IMR-90 (cell line): ENCODE data around the gene DLG5. TPM values are rescaled to one million over a fixed set of nuclear protein-coding genes. Genes with fewer than 3 reads are reported as not detected.

Experiments
- ATAC-seq: fragments of 200-7000 bp; cut with Tn5 transposase; 2 replicates; pipeline ENCODE4 v1.9.1; 2020; ENCODE audit warnings: low read depth, mild to moderate bottlenecking, moderate library complexity
- BruUV-seq: library from RNA; stranded (reverse); fragments of 400-500 nt; replicated peaks from 2 replicates; lab custom pipeline; 2021; lab: Mats Ljungman, UMichigan
- CTCF ChIA-PET: fragments of 300-600 bp; formaldehyde crosslinking; extraction: SDS; loops from one replicate; lab custom pipeline; 2021; ENCODE audit warnings: antibody characterized with exemption; lab: Yijun Ruan, JAX
- POLR2A ChIA-PET: fragments of 300-600 bp; sonication (Branson Sonifier 250); formaldehyde crosslinking; loops from one replicate; lab custom pipeline; 2022; ENCODE audit warnings: antibody characterized with exemption; ENCODE audit not compliant: unreplicated experiment; lab: Charles Lee
- DNase-seq: peaks from one replicate; pipeline ENCODE4 v3.0.0; 2013
- H2AFZ ChIP-seq: replicated peaks from 2 replicates; pipeline ENCODE3; 2013; ENCODE audit warnings: low read length, mild to moderate bottlenecking; ENCODE audit not compliant: poor library complexity
- H2AK5ac ChIP-seq: 2 replicates; pipeline ENCODE4 v1.6.1; 2013; ENCODE audit warnings: low read depth, low read length, inconsistent platforms
- H2AK9ac ChIP-seq: replicated peaks from 2 replicates; pipeline ENCODE3; 2013; ENCODE audit warnings: mild to moderate bottlenecking, low read depth, low read length, moderate library complexity; ENCODE audit not compliant: poor library complexity
- H2BK120ac ChIP-seq: 2 replicates; pipeline ENCODE4 v1.6.1; 2013; ENCODE audit warnings: low read depth, low read length, inconsistent platforms
- H2BK15ac ChIP-seq: 3 replicates; pipeline ENCODE4 v1.6.1; 2013; ENCODE audit warnings: low read depth, low read length, inconsistent platforms
- H2BK20ac ChIP-seq: 2 replicates; pipeline ENCODE4 v1.6.1; 2013; ENCODE audit warnings: low read depth, mild to moderate bottlenecking, inconsistent platforms, low read length, moderate library complexity
- H2BK5ac ChIP-seq: 2 replicates; pipeline ENCODE4 v1.6.1; 2013; ENCODE audit warnings: mild to moderate bottlenecking, low read depth, low read length, inconsistent platforms; ENCODE audit not compliant: poor library complexity, severe bottlenecking
- H3K14ac ChIP-seq: replicated peaks from 2 replicates; pipeline ENCODE4 v1.6.1; 2013; ENCODE audit warnings: low read depth, low read length, inconsistent platforms
- H3K18ac ChIP-seq: 2 replicates; pipeline ENCODE4 v1.6.1; 2013; ENCODE audit warnings: low read depth, low read length, control low read depth
- H3K23ac ChIP-seq: 2 replicates; pipeline ENCODE4 v1.6.1; 2013; ENCODE audit warnings: low read depth, low read length, inconsistent platforms
- H3K27ac ChIP-seq: 2 replicates; pipeline ENCODE4 v1.5.1; 2013; ENCODE audit warnings: mild to moderate bottlenecking, control low read depth, low read length; ENCODE audit not compliant: insufficient read depth
- H3K27me3 ChIP-seq: 2 replicates; pipeline ENCODE4 v1.6.1; 2013; ENCODE audit warnings: low read length; ENCODE audit not compliant: control insufficient read depth, insufficient read depth
- H3K36me3 ChIP-seq: 2 replicates; pipeline ENCODE4 v1.6.1; 2013; ENCODE audit warnings: low read length, mixed read lengths; ENCODE audit not compliant: control insufficient read depth, insufficient read depth
- H3K4ac ChIP-seq: 2 replicates; pipeline ENCODE4 v1.6.1; 2013; ENCODE audit warnings: low read depth, low read length, inconsistent platforms
- H3K4me1 ChIP-seq: 2 replicates; pipeline ENCODE4 v1.6.1; 2013; ENCODE audit warnings: low read length, mixed read lengths; ENCODE audit not compliant: control insufficient read depth, insufficient read depth
- H3K4me2 ChIP-seq: 2 replicates; pipeline ENCODE4 v1.6.1; 2013; ENCODE audit warnings: low read depth, mild to moderate bottlenecking, control low read depth, low read length, moderate library complexity
- H3K4me3 ChIP-seq: 2 replicates; pipeline ENCODE4 v1.5.1; 2013; ENCODE audit warnings: low read depth, mild to moderate bottlenecking, control low read depth, low read length, moderate library complexity; ENCODE audit not compliant: insufficient read depth
- H3K56ac ChIP-seq: 2 replicates; pipeline ENCODE4 v1.6.1; 2013; ENCODE audit warnings: low read length, inconsistent platforms; ENCODE audit not compliant: insufficient read depth; ENCODE audit errors: extremely low read depth
- H3K79me1 ChIP-seq, 2 experiments: 2 replicates each; pipeline ENCODE4 v1.6.1; 2013; ENCODE audit warnings: low read length in 2 of 2, inconsistent platforms in 1 of 2, low read depth in 1 of 2
- H3K9ac ChIP-seq: 2 replicates; pipeline ENCODE4 v1.6.1; 2013; ENCODE audit warnings: low read depth, low read length, control low read depth
- H3K9me1 ChIP-seq: 2 replicates; pipeline ENCODE4 v1.6.1; 2013; ENCODE audit warnings: low read length, inconsistent platforms; ENCODE audit not compliant: insufficient read depth
- H3K9me3 ChIP-seq: 2 replicates; pipeline ENCODE4 v1.6.1; 2013; ENCODE audit warnings: low read length; ENCODE audit not compliant: control insufficient read depth, insufficient read depth
- H4K20me1 ChIP-seq: 2 replicates; pipeline ENCODE4 v1.6.1; 2013; ENCODE audit warnings: low read length, inconsistent platforms; ENCODE audit not compliant: insufficient read depth
- H4K5ac ChIP-seq: 2 replicates; pipeline ENCODE4 v1.6.1; 2013; ENCODE audit warnings: mild to moderate bottlenecking, low read depth, low read length, control low read depth
- H4K8ac ChIP-seq, 2 experiments: 2 replicates each; pipeline ENCODE4 v1.6.1; 2013; ENCODE audit warnings: low read depth in 2 of 2, low read length in 2 of 2, control low read depth in 1 of 2, inconsistent platforms in 1 of 2
- H4K91ac ChIP-seq: 2 replicates; pipeline ENCODE4 v1.6.1; 2013; ENCODE audit warnings: low read depth, low read length, inconsistent platforms; ENCODE audit not compliant: insufficient read depth
- CEBPB ChIP-seq: IDR thresholded peaks from 2 replicates; pipeline ENCODE4 v1.6.1; 2012; ENCODE audit warnings: low read depth, low read length, improper control_type of control experiment
- FOS ChIP-seq: fragments of 150-350 bp; IDR thresholded peaks from 2 replicates; pipeline ENCODE4 v1.6.1; 2016; ENCODE audit warnings: low read depth, low read length
- MXI1 ChIP-seq: IDR thresholded peaks from 2 replicates; pipeline ENCODE4 v1.6.1; 2012; ENCODE audit warnings: low read depth, mild to moderate bottlenecking, low read length, moderate library complexity, borderline replicate concordance
- NFE2L2 ChIP-seq: fragments of 150-350 bp; IDR thresholded peaks from 2 replicates; pipeline ENCODE4 v1.6.1; 2016; ENCODE audit warnings: low read depth, mild to moderate bottlenecking, low read length
- POLR2A ChIP-seq: IDR thresholded peaks from 2 replicates; pipeline ENCODE4 v1.6.1; 2012; ENCODE audit warnings: mild to moderate bottlenecking, low read depth, low read length
- RAD21 ChIP-seq: IDR thresholded peaks from 2 replicates; pipeline ENCODE4 v1.6.1; 2012; ENCODE audit warnings: low read length, improper control_type of control experiment
- RFX5 ChIP-seq: IDR thresholded peaks from 2 replicates; pipeline ENCODE4 v1.8.0; 2012; ENCODE audit warnings: low read depth, mild to moderate bottlenecking, low read length, moderate library complexity
- SMC3 ChIP-seq: fragments of 150-350 bp; IDR thresholded peaks from 2 replicates; pipeline ENCODE4 v1.6.1; 2016; ENCODE audit warnings: low read depth, mild to moderate bottlenecking, antibody characterized with exemption, low read length, moderate library complexity
- WGBS, 2 experiments: methylation state at CpG; one replicate each; pipeline versions ENCODE4 v1.1.5 to v1.1.7; 2013; ENCODE audit warnings: missing lambda C conversion rate in 2 of 2; ENCODE audit not compliant: insufficient read length in 1 of 2; ENCODE audit errors: extremely low coverage in 2 of 2; 5-methylcytosine and 5-hydroxymethylcytosine counted together
- dilution Hi-C: fragments of 300-500 bp; cut with HindIII; formaldehyde crosslinking; loops from one replicate; pipeline ENCODE4 v1.14.3; 2018; ENCODE audit warnings: low sequenced_read_pairs; ENCODE audit not compliant: unreplicated experiment
- in situ Hi-C: fragments of 300-500 bp; cut with MboI; formaldehyde crosslinking; loops from 3 replicates; pipeline ENCODE4 v1.14.3; 2019; ENCODE audit warnings: low sequenced_read_pairs, inconsistent platforms, mixed read lengths
- intact Hi-C: fragments of 100-400 bp; cut with micrococcal nuclease; formaldehyde crosslinking; loops from 2 replicates; pipeline ENCODE4 v1.10.0; 2022
- polyA plus RNA-seq, 3 experiments: library from polyadenylated mRNA; depleted of rRNA; stranded (reverse); fragments of >200 nt; gene quantifications; 2 replicates each; pipeline ENCODE4 v1.2.3, GENCODE V29; 2012; ENCODE audit warnings: low replicate concordance in 1 of 3
- total RNA-seq: library from RNA; depleted of rRNA; stranded (reverse); fragments of >200 nt; gene quantifications from 2 replicates; pipeline ENCODE4 v1.2.3, GENCODE V29; 2012
- TF ChIP-seq, protein P1 (sequence below): fragments of 150-350 bp; IDR thresholded peaks from 2 replicates; pipeline ENCODE4 v1.6.1; 2016; ENCODE audit warnings: low read depth, mild to moderate bottlenecking, low read length, moderate library complexity, borderline replicate concordance
- TF ChIP-seq, protein P2 (sequence below): fragments of 150-350 bp; IDR thresholded peaks from 2 replicates; pipeline ENCODE4 v1.6.1; 2017; ENCODE audit warnings: mild to moderate bottlenecking, antibody characterized with exemption, low read length, low read depth
- TF ChIP-seq, protein P3 (sequence below): conservative IDR thresholded peaks from 2 replicates; pipeline ENCODE4 v1.5.1; 2012; ENCODE audit warnings: mild to moderate bottlenecking, low read depth, low read length, improper control_type of control experiment

DLG5 gene
- total and polyA plus RNA-seq, 2 of the 4 experiments (the other 2 are of a cell fraction) = 12.7 to 28.7 TPM

DNA sequence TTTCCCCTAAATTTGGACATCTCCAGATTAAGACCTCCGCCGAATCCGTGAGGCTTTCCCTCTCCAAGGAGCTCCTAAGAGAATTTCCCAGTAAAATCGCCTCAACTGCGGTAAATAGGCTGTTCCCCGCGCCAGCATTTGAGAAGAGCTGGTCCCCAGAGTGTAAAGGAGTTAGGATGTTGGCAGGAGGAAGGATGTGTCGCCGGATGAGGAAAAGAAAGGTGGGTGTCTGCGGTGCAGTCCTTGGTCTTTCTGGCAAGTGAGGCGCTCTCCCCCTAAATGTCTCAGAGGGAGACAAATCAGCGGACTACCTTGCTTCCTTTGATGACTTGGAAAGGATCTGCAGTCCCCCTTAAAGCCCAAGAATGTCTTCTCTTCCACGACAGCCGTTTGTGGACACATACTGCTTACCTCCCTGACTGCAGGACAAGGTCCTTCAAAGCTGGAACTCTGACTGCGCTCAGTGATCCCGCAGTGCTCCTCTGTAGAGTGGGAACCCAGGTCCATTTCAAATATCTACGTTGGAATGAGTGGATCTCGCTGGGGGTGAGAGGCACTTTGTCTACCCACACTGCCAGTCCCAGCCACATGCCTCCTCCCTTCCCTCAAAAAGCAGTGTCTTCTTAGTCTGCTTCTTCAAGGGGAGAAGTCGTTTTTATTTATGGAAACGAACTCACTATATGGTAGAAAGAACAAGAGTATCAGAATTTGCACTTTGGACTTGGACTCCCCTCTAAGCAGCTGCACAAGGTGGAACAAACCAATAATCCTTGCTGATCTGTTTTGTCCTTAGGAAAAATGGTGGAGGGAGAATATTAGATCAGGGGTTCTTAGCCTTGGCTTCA lies 1.1 kb upstream of the DLG5 start:
- Histone ChIP-seq H3K4ac (peak overlapping the region; percentile 1; the same call in 1 of the 2 replicates), H3K23ac (peak overlapping the region; percentile 44; the same call in 1 of the 2 replicates), H2BK5ac (no peak overlapping the region), H3K4me1 (peaks cover 7% of the 10 kb centered on the region), H4K91ac (peak overlapping the region; percentile 2; the same call in 1 of the 2 replicates), H2BK20ac (no peak overlapping the region), H3K18ac (no peak overlapping the region), H3K9me3 (0 out of 2 replicates have a peak, but pooled peaks cover 3% of the 10 kb centered on the region), H3K36me3 (no peaks in the 10 kb centered on the region), H2AK5ac (peak overlapping the region; percentile 57; the same call in 1 of the 2 replicates), H3K79me1 (peaks cover 6 to 36% of the 10 kb centered on the region in 2 experiments), H3K14ac (no peak overlapping the region; the same call in 1 of the 2 replicates), H3K56ac (no peak overlapping the region), H4K8ac (peak overlapping the region; percentile 66 to 72; a peak in 2 of 4 replicates), H3K4me3 (peak overlapping the region; percentile 99), H2AK9ac (peak overlapping the region; percentile 19), H3K27ac (0 out of 2 replicates have a peak overlapping the region, but pooled peaks have one; percentile 10), H2AFZ (peak overlapping the region; percentile 94), H3K4me2 (peak overlapping the region; percentile 74), H2BK15ac (peak overlapping the region; percentile 20; the same call in 1 of the 3 replicates), H3K27me3 (no peaks in the 10 kb centered on the region), H3K9ac (peak overlapping the region; percentile 60), H4K20me1 (peaks cover 32% of the 10 kb centered on the region), H3K9me1 (peaks cover 17% of the 10 kb centered on the region), H2BK120ac (peak overlapping the region; percentile 3), H4K5ac (peak overlapping the region; percentile 37)
- no peak for DNase-seq
- intact Hi-C loops = loop anchor here (2.0 to 10.0 kb wide), 3 partner anchors 43 to 97 kb away; partner anchors contain the start of gene POLR3A
- WGBS, 2 experiments = 61% methylated on average over 2 of the region's 20 CpGs; no CpG with 5 or more reads in 1 of the 2 experiments
- CTCF ChIA-PET = interaction anchor here (0.9 kb wide), 1 partner anchor 8 kb away, joined by 6 read pairs; no protein-coding TSS in a partner anchor
- in situ Hi-C loops = no loop called here
- dilution Hi-C loops = no loop called here
- TF ChIP-seq, protein P1, sequence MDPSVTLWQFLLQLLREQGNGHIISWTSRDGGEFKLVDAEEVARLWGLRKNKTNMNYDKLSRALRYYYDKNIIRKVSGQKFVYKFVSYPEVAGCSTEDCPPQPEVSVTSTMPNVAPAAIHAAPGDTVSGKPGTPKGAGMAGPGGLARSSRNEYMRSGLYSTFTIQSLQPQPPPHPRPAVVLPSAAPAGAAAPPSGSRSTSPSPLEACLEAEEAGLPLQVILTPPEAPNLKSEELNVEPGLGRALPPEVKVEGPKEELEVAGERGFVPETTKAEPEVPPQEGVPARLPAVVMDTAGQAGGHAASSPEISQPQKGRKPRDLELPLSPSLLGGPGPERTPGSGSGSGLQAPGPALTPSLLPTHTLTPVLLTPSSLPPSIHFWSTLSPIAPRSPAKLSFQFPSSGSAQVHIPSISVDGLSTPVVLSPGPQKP = no peak
- no peak for TF ChIP-seq NFE2L2
- TF ChIP-seq, protein P2, sequence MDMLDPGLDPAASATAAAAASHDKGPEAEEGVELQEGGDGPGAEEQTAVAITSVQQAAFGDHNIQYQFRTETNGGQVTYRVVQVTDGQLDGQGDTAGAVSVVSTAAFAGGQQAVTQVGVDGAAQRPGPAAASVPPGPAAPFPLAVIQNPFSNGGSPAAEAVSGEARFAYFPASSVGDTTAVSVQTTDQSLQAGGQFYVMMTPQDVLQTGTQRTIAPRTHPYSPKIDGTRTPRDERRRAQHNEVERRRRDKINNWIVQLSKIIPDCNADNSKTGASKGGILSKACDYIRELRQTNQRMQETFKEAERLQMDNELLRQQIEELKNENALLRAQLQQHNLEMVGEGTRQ = no peak
- TF ChIP-seq RAD21 = no peak
- TF ChIP-seq, protein P3, sequence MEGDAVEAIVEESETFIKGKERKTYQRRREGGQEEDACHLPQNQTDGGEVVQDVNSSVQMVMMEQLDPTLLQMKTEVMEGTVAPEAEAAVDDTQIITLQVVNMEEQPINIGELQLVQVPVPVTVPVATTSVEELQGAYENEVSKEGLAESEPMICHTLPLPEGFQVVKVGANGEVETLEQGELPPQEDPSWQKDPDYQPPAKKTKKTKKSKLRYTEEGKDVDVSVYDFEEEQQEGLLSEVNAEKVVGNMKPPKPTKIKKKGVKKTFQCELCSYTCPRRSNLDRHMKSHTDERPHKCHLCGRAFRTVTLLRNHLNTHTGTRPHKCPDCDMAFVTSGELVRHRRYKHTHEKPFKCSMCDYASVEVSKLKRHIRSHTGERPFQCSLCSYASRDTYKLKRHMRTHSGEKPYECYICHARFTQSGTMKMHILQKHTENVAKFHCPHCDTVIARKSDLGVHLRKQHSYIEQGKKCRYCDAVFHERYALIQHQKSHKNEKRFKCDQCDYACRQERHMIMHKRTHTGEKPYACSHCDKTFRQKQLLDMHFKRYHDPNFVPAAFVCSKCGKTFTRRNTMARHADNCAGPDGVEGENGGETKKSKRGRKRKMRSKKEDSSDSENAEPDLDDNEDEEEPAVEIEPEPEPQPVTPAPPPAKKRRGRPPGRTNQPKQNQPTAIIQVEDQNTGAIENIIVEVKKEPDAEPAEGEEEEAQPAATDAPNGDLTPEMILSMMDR = no peak
- no peak for TF ChIP-seq CEBPB
- no peak for TF ChIP-seq SMC3
- no peak for TF ChIP-seq MXI1
- no peak for TF ChIP-seq FOS
- no peak for TF ChIP-seq RFX5
- no peak for TF ChIP-seq POLR2A
- POLR2A ChIA-PET = interaction anchor here (1.1 kb wide), 1 partner anchor 9 kb away, joined by 4 read pairs; no protein-coding TSS in a partner anchor
- no TSS peak for BruUV-seq
- no peak for ATAC-seq
